Natural killer cell (primary cell): ENCODE data around the gene FRMD4A. TPM values are rescaled to one million over a fixed set of nuclear protein-coding genes. Genes with fewer than 3 reads are reported as not detected.
"Not testable (repeated sequence)": the region's sequence is repeated elsewhere in the genome, so short reads cannot be mapped to it uniquely, and the experiment has no call there.

Experiments
- ATAC-seq, 3 donors: fragments of 150-1000 bp in 2 of 3; fragments of 200-7000 bp in 1 of 3; cut with Tn5 transposase; 1 replicate in 1 of 3; 2 replicates in 2 of 3; pipeline ENCODE4 v1.10.0; 2021; ENCODE audit warnings: mild to moderate bottlenecking in 2 of 3, moderate library complexity in 2 of 3
- DNase-seq, 2 donors: peaks; one replicate each; pipeline versions ENCODE4 v3.0.0 to v3.0.0-alpha.2; 2013 to 2021; ENCODE audit warnings: mixed read lengths in 1 of 2
- H3K27ac ChIP-seq: one replicate; pipeline ENCODE4 v1.5.1; 2013; ENCODE audit warnings: mild to moderate bottlenecking, low read length
- H3K27me3 ChIP-seq: one replicate; pipeline ENCODE4 v1.6.1; 2013; ENCODE audit warnings: low read length; ENCODE audit not compliant: control insufficient read depth, insufficient read depth
- H3K36me3 ChIP-seq: one replicate; pipeline ENCODE4 v1.6.1; 2013; ENCODE audit warnings: low read length; ENCODE audit not compliant: control insufficient read depth, insufficient read depth
- H3K4me1 ChIP-seq: one replicate; pipeline ENCODE4 v1.6.1; 2013; ENCODE audit warnings: low read length; ENCODE audit not compliant: control insufficient read depth, insufficient read depth
- H3K4me3 ChIP-seq: one replicate; pipeline ENCODE4 v1.5.1; 2013; ENCODE audit warnings: low read length
- H3K9me3 ChIP-seq: one replicate; pipeline ENCODE4 v1.6.1; 2013; ENCODE audit warnings: low read length; ENCODE audit not compliant: control insufficient read depth, insufficient read depth
- H3K27ac Mint-ChIP-seq, 2 donors: one replicate each; pipeline ENCODE4 v1.8.0; 2022; ENCODE audit warnings: mild to moderate bottlenecking in 2 of 2, mixed read lengths in 2 of 2, moderate library complexity in 1 of 2
- H3K27me3 Mint-ChIP-seq, 2 donors: one replicate each; pipeline ENCODE4 v1.8.0; 2022; ENCODE audit warnings: low read depth in 2 of 2, mixed read lengths in 2 of 2
- H3K36me3 Mint-ChIP-seq: one replicate; pipeline ENCODE4 v1.8.0; 2022; ENCODE audit warnings: mixed read lengths
- H3K4me1 Mint-ChIP-seq, 2 donors: one replicate each; pipeline ENCODE4 v1.8.0; 2022; ENCODE audit warnings: mixed read lengths in 2 of 2
- H3K4me3 Mint-ChIP-seq: one replicate; pipeline ENCODE4 v1.8.0; 2022; ENCODE audit warnings: mild to moderate bottlenecking, moderate library complexity, mixed read lengths
- H3K9me3 Mint-ChIP-seq, 2 donors: one replicate each; pipeline ENCODE4 v1.8.0; 2022; ENCODE audit warnings: mixed read lengths in 2 of 2
- WGBS: methylation state at CpG from one replicate; pipeline ENCODE4 v1.1.7; 2013; ENCODE audit warnings: missing lambda C conversion rate; ENCODE audit not compliant: insufficient coverage; 5-methylcytosine and 5-hydroxymethylcytosine counted together
- intact Hi-C: fragments of 100-400 bp; cut with micrococcal nuclease; formaldehyde crosslinking; loops from one replicate; pipeline ENCODE4 v1.14.2; 2022
- total RNA-seq, 4 donors: library from RNA; stranded (reverse); fragments of 120-200 nt in 1 of 4; gene quantifications; one replicate each; pipeline versions ENCODE4 v1.2.3 to v1.2.4, GENCODE V29; 2013 to 2022
- TF ChIP-seq, protein P1 (sequence below): fragments of 200-600 bp; IDR thresholded peaks from one replicate; pipeline ENCODE4 v1.8.0; 2022; ENCODE audit warnings: antibody characterized with exemption

The FRMD4A gene
- total RNA-seq, 3 donors from 2014 or later (not counting 1 experiment from before 2014, with no cell fraction given): 0.36 to 0.38 TPM; not detected in 1

- WGBS: 90% methylated on average over 11 of the region's 11 CpGs
- no peak overlapping the region for H3K4me3 Mint-ChIP-seq
- no peak overlapping the region for H3K27ac Mint-ChIP-seq
- H3K36me3 Mint-ChIP-seq: no peaks in the 10 kb centered on the region
- TF ChIP-seq, protein P1, sequence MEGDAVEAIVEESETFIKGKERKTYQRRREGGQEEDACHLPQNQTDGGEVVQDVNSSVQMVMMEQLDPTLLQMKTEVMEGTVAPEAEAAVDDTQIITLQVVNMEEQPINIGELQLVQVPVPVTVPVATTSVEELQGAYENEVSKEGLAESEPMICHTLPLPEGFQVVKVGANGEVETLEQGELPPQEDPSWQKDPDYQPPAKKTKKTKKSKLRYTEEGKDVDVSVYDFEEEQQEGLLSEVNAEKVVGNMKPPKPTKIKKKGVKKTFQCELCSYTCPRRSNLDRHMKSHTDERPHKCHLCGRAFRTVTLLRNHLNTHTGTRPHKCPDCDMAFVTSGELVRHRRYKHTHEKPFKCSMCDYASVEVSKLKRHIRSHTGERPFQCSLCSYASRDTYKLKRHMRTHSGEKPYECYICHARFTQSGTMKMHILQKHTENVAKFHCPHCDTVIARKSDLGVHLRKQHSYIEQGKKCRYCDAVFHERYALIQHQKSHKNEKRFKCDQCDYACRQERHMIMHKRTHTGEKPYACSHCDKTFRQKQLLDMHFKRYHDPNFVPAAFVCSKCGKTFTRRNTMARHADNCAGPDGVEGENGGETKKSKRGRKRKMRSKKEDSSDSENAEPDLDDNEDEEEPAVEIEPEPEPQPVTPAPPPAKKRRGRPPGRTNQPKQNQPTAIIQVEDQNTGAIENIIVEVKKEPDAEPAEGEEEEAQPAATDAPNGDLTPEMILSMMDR: no peak
- Histone ChIP-seq H3K4me1 (no peaks in the 10 kb centered on the region), H3K4me3 (no peak overlapping the region), H3K9me3 (no peaks in the 10 kb centered on the region), H3K36me3 (no peaks in the 10 kb centered on the region), H3K27me3 (no peaks in the 10 kb centered on the region), H3K27ac (no peak overlapping the region)
- peaks cover 13 to 40% of the 10 kb centered on the region in 2 donors for H3K27me3 Mint-ChIP-seq
- DNase-seq (no peak), ATAC-seq (no peak)
- H3K9me3 Mint-ChIP-seq: no peaks in the 10 kb centered on the region
- intact Hi-C loops: no loop called here
- no peaks in the 10 kb centered on the region for H3K4me1 Mint-ChIP-seq
These were observed 95.0 kb downstream of the FRMD4A start for GRCh38 chr10:14235566-14236195.

GRCh38 chr10:14233566-14233965, 97.2 kb downstream of the FRMD4A start:
- H3K4me3 Mint-ChIP-seq: no peak overlapping the region
- no peaks in the 10 kb centered on the region for H3K9me3 Mint-ChIP-seq
- H3K4me3 ChIP-seq: no peak overlapping the region
- no peaks in the 10 kb centered on the region for H3K27me3 ChIP-seq
- H3K27ac Mint-ChIP-seq: no peak overlapping the region
- intact Hi-C loops: no loop called here
- peaks cover 8 to 43% of the 10 kb centered on the region in 2 donors for H3K27me3 Mint-ChIP-seq
- no peaks in the 10 kb centered on the region for H3K4me1 Mint-ChIP-seq
- no peaks in the 10 kb centered on the region for H3K36me3 Mint-ChIP-seq
- H3K27ac ChIP-seq: no peak overlapping the region
- no peaks in the 10 kb centered on the region for H3K4me1 ChIP-seq
- no peaks in the 10 kb centered on the region for H3K9me3 ChIP-seq
- DNase-seq (no peak), ATAC-seq (no peak)
- TF ChIP-seq, protein P1: no peak
- WGBS: 90% methylated on average over 4 of the region's 4 CpGs
- H3K36me3 ChIP-seq: no peaks in the 10 kb centered on the region

DNA sequence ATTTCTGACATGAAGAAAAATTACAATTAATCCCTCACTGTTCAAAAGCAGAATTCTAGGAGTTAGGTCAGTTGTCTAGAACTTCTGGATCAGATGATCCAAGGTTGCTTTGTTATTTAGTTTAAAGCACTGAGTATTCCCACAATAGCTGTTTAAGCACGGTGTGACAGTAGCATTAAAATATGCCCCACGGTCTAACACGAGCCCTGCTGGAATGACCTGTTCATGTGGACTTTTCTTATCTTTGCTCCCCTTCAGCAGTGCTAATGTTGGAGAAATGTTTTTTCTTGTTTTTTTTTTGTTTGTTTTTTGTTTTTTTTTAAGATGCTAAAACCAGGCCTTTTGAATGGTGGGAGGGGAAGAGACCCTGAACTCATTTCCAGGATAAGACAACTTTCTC, 101.9 kb downstream of the FRMD4A start:
- H3K9me3 ChIP-seq, intact Hi-C loops, H3K9me3 Mint-ChIP-seq, ATAC-seq, DNase-seq, H3K36me3 Mint-ChIP-seq, H3K4me1 ChIP-seq, H3K27me3 ChIP-seq, H3K36me3 ChIP-seq, H3K27ac ChIP-seq, H3K4me3 ChIP-seq, H3K4me1 Mint-ChIP-seq, H3K4me3 Mint-ChIP-seq, H3K27ac Mint-ChIP-seq: not testable (repeated sequence)
- H3K27me3 Mint-ChIP-seq: peaks cover 9 to 58% of the 10 kb centered on the region in 2 donors
- 93% methylated on average over 3 of the region's 3 CpGs for WGBS

GRCh38 chr10:14225379-14225778, 105.3 kb downstream of the FRMD4A start:
- H3K4me3 Mint-ChIP-seq: no peak overlapping the region
- TF ChIP-seq, protein P1: no peak
- no peaks in the 10 kb centered on the region for H3K36me3 ChIP-seq
- H3K27ac ChIP-seq: no peak overlapping the region
- H3K4me1 ChIP-seq: no peaks in the 10 kb centered on the region
- H3K4me1 Mint-ChIP-seq: no peaks in the 10 kb centered on the region
- no peak overlapping the region for H3K4me3 ChIP-seq
- H3K9me3 ChIP-seq: no peaks in the 10 kb centered on the region
- H3K36me3 Mint-ChIP-seq: no peaks in the 10 kb centered on the region
- WGBS: 73% methylated on average over 4 of the region's 4 CpGs
- intact Hi-C loops: no loop called here
- no peaks in the 10 kb centered on the region for H3K27me3 ChIP-seq
- no peak overlapping the region for H3K27ac Mint-ChIP-seq
- ATAC-seq: no peak
- DNase-seq: no peak
- peaks cover 12 to 32% of the 10 kb centered on the region in 2 donors for H3K27me3 Mint-ChIP-seq
- no peaks in the 10 kb centered on the region for H3K9me3 Mint-ChIP-seq
